Measurements from ENCODE around the gene TRIM66.

Gene TRIM66

GRCh38 chr11:8665222-8665621, 17.2 kb downstream of the TRIM66 start:
- no CpG with 5 or more reads among the region's 1 CpG for WGBS (ENCODE audit: extremely low coverage, insufficient coverage, insufficient read length)
- Histone ChIP-seq H2BK12ac (ENCODE audit: low read length) (no peak overlapping the region), H4K12ac (ENCODE audit: low read depth, low read length) (no peak overlapping the region), H3K27me3 (ENCODE audit: insufficient read depth, low read length) (no peaks in the 10 kb centered on the region), H3K27ac (ENCODE audit: low read depth, low read length) (no peak overlapping the region), H3K4me1 (ENCODE audit: control insufficient read depth in 1 of 2, insufficient read depth in 2 of 2, low read length in 2 of 2) (no peaks in the 10 kb centered on the region), H4K8ac (ENCODE audit: low read depth, low read length) (no peak overlapping the region), H4K91ac (ENCODE audit: low read depth, low read length) (no peak overlapping the region), H2AFZ (ENCODE audit: insufficient read depth, low read length, poor library complexity) (no peak overlapping the region), H3K18ac (ENCODE audit: low read length) (no peak overlapping the region), H3K14ac (ENCODE audit: low read length) (no peak overlapping the region), H2BK5ac (ENCODE audit: low read depth, low read length, poor library complexity) (no peak overlapping the region), H3K79me1 (ENCODE audit: low read length) (no peaks in the 10 kb centered on the region), H3K4ac (ENCODE audit: low read depth, low read length) (no peak overlapping the region), H3K36me3 (ENCODE audit: control insufficient read depth in 1 of 2, insufficient read depth in 2 of 2, low read length in 2 of 2) (no peaks in the 10 kb centered on the region), H2BK120ac (ENCODE audit: insufficient read depth, low read length, poor library complexity) (no peak overlapping the region), H3K4me2 (ENCODE audit: low read length) (no peak overlapping the region), H2AK5ac (ENCODE audit: low read length) (no peak overlapping the region), H3K9me3 (ENCODE audit: insufficient read depth, low read depth, low read length) (no peaks in the 10 kb centered on the region), H3K23ac (ENCODE audit: low read length) (no peak overlapping the region), H3K9ac (ENCODE audit: low read length) (no peak overlapping the region), H3K4me3 (ENCODE audit: low read depth, low read length) (no peak overlapping the region), H3K79me2 (ENCODE audit: control insufficient read depth, insufficient read depth, low read length, poor library complexity) (no peaks in the 10 kb centered on the region)
- no peak for DNase-seq

DNA sequence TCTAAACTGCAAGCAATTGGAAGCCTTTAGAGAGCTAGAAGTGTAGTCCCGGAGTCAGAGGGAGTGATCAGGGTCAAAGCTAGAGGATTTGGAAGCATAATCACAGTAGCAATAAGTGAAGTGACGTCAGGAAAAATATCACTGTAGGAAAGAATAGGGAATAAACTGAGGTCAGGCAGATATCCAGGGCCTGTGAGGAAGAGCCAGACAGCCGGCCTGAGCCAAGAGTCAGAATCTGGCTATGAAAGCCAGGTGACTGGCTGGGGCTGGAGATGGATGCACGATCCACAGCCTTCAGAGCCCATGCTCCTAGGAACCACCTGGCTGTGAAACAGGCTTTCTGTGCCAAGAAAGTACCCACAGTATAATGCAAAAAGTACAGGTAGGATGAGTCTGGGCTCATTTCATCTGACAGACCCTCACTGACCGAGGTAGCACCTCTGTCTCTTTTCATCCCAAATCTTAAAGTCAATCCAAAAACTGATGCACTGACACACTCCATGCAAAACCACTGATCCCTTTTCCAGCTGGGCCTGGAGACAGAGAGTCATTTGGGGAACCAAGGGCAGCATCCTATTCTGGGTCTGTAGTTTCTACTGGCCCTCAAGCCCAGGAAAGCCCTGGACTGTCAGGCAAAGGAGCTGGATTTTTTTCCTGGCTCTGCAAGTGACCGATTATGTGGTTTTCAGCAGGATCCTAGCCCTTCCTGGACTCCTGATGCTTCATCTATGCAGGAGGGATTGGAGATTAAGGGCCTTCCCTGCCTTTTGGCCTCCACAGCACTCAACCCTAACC, 21.3 kb downstream of the TRIM66 start:
- Histone ChIP-seq H3K4ac (ENCODE audit: low read depth, low read length) (no peak overlapping the region), H3K18ac (ENCODE audit: low read length) (no peak overlapping the region), H2AFZ (ENCODE audit: insufficient read depth, low read length, poor library complexity) (no peak overlapping the region), H4K12ac (ENCODE audit: low read depth, low read length) (no peak overlapping the region), H2BK120ac (ENCODE audit: insufficient read depth, low read length, poor library complexity) (no peak overlapping the region), H2AK5ac (ENCODE audit: low read length) (no peak overlapping the region), H4K91ac (ENCODE audit: low read depth, low read length) (no peak overlapping the region), H3K9ac (ENCODE audit: low read length) (no peak overlapping the region), H3K9me3 (ENCODE audit: insufficient read depth, low read depth, low read length) (no peaks in the 10 kb centered on the region), H3K27me3 (ENCODE audit: insufficient read depth, low read length) (no peaks in the 10 kb centered on the region), H3K79me2 (ENCODE audit: control insufficient read depth, insufficient read depth, low read length, poor library complexity) (no peaks in the 10 kb centered on the region), H3K27ac (ENCODE audit: low read depth, low read length) (no peak overlapping the region), H2BK5ac (ENCODE audit: low read depth, low read length, poor library complexity) (no peak overlapping the region), H3K14ac (ENCODE audit: low read length) (no peak overlapping the region), H3K36me3 (ENCODE audit: control insufficient read depth in 1 of 2, insufficient read depth in 2 of 2, low read length in 2 of 2) (no peaks in the 10 kb centered on the region), H3K23ac (ENCODE audit: low read length) (no peak overlapping the region), H2BK12ac (ENCODE audit: low read length) (no peak overlapping the region), H3K4me2 (ENCODE audit: low read length) (no peak overlapping the region), H3K4me3 (ENCODE audit: low read depth, low read length) (no peak overlapping the region), H3K4me1 (ENCODE audit: control insufficient read depth in 1 of 2, insufficient read depth in 2 of 2, low read length in 2 of 2) (no peaks in the 10 kb centered on the region), H3K79me1 (ENCODE audit: low read length) (no peaks in the 10 kb centered on the region), H4K8ac (ENCODE audit: low read depth, low read length) (no peak overlapping the region)
- DNase-seq = no peak
- WGBS (ENCODE audit: extremely low coverage, insufficient coverage, insufficient read length) = no CpG with 5 or more reads among the region's 6 CpGs

GRCh38 chr11:8658321-8659057, 24.0 kb downstream of the TRIM66 start:
- Histone ChIP-seq H3K4me3 (ENCODE audit: low read depth, low read length) (no peak overlapping the region), H2BK12ac (ENCODE audit: low read length) (no peak overlapping the region), H2BK5ac (ENCODE audit: low read depth, low read length, poor library complexity) (no peak overlapping the region), H3K14ac (ENCODE audit: low read length) (no peak overlapping the region), H3K36me3 (ENCODE audit: control insufficient read depth in 1 of 2, insufficient read depth in 2 of 2, low read length in 2 of 2) (no peaks in the 10 kb centered on the region), H2BK120ac (ENCODE audit: insufficient read depth, low read length, poor library complexity) (no peak overlapping the region), H2AFZ (ENCODE audit: insufficient read depth, low read length, poor library complexity) (no peak overlapping the region), H2AK5ac (ENCODE audit: low read length) (no peak overlapping the region), H4K8ac (ENCODE audit: low read depth, low read length) (no peak overlapping the region), H4K91ac (ENCODE audit: low read depth, low read length) (no peak overlapping the region), H3K27ac (ENCODE audit: low read depth, low read length) (no peak overlapping the region), H3K18ac (ENCODE audit: low read length) (no peak overlapping the region), H3K4me2 (ENCODE audit: low read length) (no peak overlapping the region), H4K12ac (ENCODE audit: low read depth, low read length) (no peak overlapping the region), H3K27me3 (ENCODE audit: insufficient read depth, low read length) (no peaks in the 10 kb centered on the region), H3K79me1 (ENCODE audit: low read length) (no peaks in the 10 kb centered on the region), H3K23ac (ENCODE audit: low read length) (no peak overlapping the region), H3K9me3 (ENCODE audit: insufficient read depth, low read depth, low read length) (no peaks in the 10 kb centered on the region), H3K4ac (ENCODE audit: low read depth, low read length) (no peak overlapping the region), H3K4me1 (ENCODE audit: control insufficient read depth in 1 of 2, insufficient read depth in 2 of 2, low read length in 2 of 2) (no peaks in the 10 kb centered on the region), H3K79me2 (ENCODE audit: control insufficient read depth, insufficient read depth, low read length, poor library complexity) (no peaks in the 10 kb centered on the region), H3K9ac (ENCODE audit: low read length) (no peak overlapping the region)
- no peak for DNase-seq
- WGBS (ENCODE audit: extremely low coverage, insufficient coverage, insufficient read length) = no CpG with 5 or more reads among the region's 15 CpGs

DNA sequence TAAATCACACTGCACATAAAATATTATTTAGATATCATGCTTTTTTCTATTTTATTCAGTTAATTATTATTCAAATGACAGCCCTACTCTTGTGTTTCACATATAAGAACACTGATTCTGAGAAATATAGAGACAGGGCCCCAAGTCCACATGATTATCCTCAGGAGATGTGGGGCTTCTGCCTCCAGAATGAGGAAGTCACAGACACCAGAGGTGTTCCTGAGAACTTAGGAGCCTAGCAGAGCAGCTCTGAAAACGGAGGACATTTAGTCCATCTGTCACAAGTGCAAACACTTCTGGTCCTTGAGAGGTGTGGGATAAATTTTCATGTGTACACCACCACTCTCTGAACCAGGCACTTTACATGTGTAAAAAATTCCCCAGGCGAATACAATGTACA, 26.2 kb downstream of the TRIM66 start:
- H3K23ac ChIP-seq (ENCODE audit: low read length) = no peak overlapping the region
- no CpG with 5 or more reads among the region's 2 CpGs for WGBS (ENCODE audit: extremely low coverage, insufficient coverage, insufficient read length)

More for the DNA sequence above, 26.2 kb downstream of the TRIM66 start:
- DNase-seq = no peak
- no peak overlapping the region for H2AFZ ChIP-seq (ENCODE audit: insufficient read depth, low read length, poor library complexity)
- H3K4me2 ChIP-seq (ENCODE audit: low read length) = no peak overlapping the region
- H3K9ac ChIP-seq (ENCODE audit: low read length) = no peak overlapping the region
- H3K36me3 ChIP-seq (ENCODE audit: control insufficient read depth in 1 of 2, insufficient read depth in 2 of 2, low read length in 2 of 2) = no peaks in the 10 kb centered on the region
- H3K9me3 ChIP-seq (ENCODE audit: insufficient read depth, low read depth, low read length) = no peaks in the 10 kb centered on the region
- H3K18ac ChIP-seq (ENCODE audit: low read length) = no peak overlapping the region
- H3K79me2 ChIP-seq (ENCODE audit: control insufficient read depth, insufficient read depth, low read length, poor library complexity) = no peaks in the 10 kb centered on the region
- H2BK120ac ChIP-seq (ENCODE audit: insufficient read depth, low read length, poor library complexity) = no peak overlapping the region
- no peak overlapping the region for H4K91ac ChIP-seq (ENCODE audit: low read depth, low read length)
- no peak overlapping the region for H3K27ac ChIP-seq (ENCODE audit: low read depth, low read length)
- H3K79me1 ChIP-seq (ENCODE audit: low read length) = no peaks in the 10 kb centered on the region
- H3K27me3 ChIP-seq (ENCODE audit: insufficient read depth, low read length) = no peaks in the 10 kb centered on the region
- no peak overlapping the region for H4K8ac ChIP-seq (ENCODE audit: low read depth, low read length)
- no peak overlapping the region for H3K4me3 ChIP-seq (ENCODE audit: low read depth, low read length)
- no peak overlapping the region for H2BK12ac ChIP-seq (ENCODE audit: low read length)
- no peaks in the 10 kb centered on the region for H3K4me1 ChIP-seq (ENCODE audit: control insufficient read depth in 1 of 2, insufficient read depth in 2 of 2, low read length in 2 of 2)
- H2AK5ac ChIP-seq (ENCODE audit: low read length) = no peak overlapping the region
- no peak overlapping the region for H3K4ac ChIP-seq (ENCODE audit: low read depth, low read length)
- H4K12ac ChIP-seq (ENCODE audit: low read depth, low read length) = no peak overlapping the region
- no peak overlapping the region for H2BK5ac ChIP-seq (ENCODE audit: low read depth, low read length, poor library complexity)
- H3K14ac ChIP-seq (ENCODE audit: low read length) = no peak overlapping the region

Measured in trophoblast cell (in vitro differentiated cells and primary cell).